Body of pancreas (tissue), 4 donors: ENCODE results near the gene MNS1. TPM values are rescaled to one million over a fixed set of nuclear protein-coding genes. Genes with fewer than 3 reads are reported as not detected.

Experiments
- ATAC-seq: fragments of 150-250 bp; one replicate; pipeline ENCODE4 v1.9.1; 2016
- DNase-seq, 4 donors: peaks; one replicate each; pipeline ENCODE4 v3.0.0-alpha.2; 2019
- H3K27ac ChIP-seq, 4 donors: fragments of 200-600 bp; sonication (generic); 1 replicate in 3 of 4; 2 replicates in 1 of 4; pipeline versions ENCODE4 v1.5.1 to v1.6.1; 2016 to 2019; ENCODE audit warnings: mild to moderate bottlenecking in 1 of 4, mixed read lengths in 1 of 4, moderate library complexity in 1 of 4
- H3K27me3 ChIP-seq, 2 donors: fragments of 200-600 bp; sonication (generic); one replicate each; pipeline ENCODE4 v1.6.0; 2016; ENCODE audit warnings: mild to moderate bottlenecking in 1 of 2
- H3K36me3 ChIP-seq, 2 donors: fragments of 200-600 bp; sonication (generic); replicated peaks in 1 of 2; 2 replicates each; pipeline ENCODE4 v1.5.1; 2016; ENCODE audit warnings: low read depth in 2 of 2; ENCODE audit not compliant: insufficient read depth in 1 of 2
- H3K4me1 ChIP-seq: fragments of 200-600 bp; sonication (generic); one replicate; pipeline ENCODE4 v1.6.0; 2016
- H3K4me3 ChIP-seq, 2 donors: fragments of 200-600 bp; sonication (generic); 1 replicate in 1 of 2; 2 replicates in 1 of 2; pipeline ENCODE4 v1.5.1; 2016 to 2019
- H3K9me3 ChIP-seq, 3 donors: fragments of 200-600 bp; sonication (generic); 1 replicate in 2 of 3; 2 replicates in 1 of 3; pipeline ENCODE4 v1.5.1; 2016
- POLR2A ChIP-seq, 3 donors: fragments of 450-650 bp; IDR thresholded peaks; one replicate each; pipeline ENCODE4 v1.6.1; 2016; ENCODE audit warnings: antibody characterized with exemption in 3 of 3, mild to moderate bottlenecking in 2 of 3
- WGBS, 2 donors: methylation state at CpG; one replicate each; pipeline ENCODE4 v1.1.5; 2017; 5-methylcytosine and 5-hydroxymethylcytosine counted together
- intact Hi-C: fragments of 100-400 bp; cut with DNase I; formaldehyde crosslinking; loops from one replicate; pipeline ENCODE4 v1.15.1; 2023
- total RNA-seq, 2 donors: library from RNA; depleted of rRNA; stranded (reverse); fragments of >200 nt; gene quantifications; one replicate each; pipeline ENCODE4 v1.1.0, GENCODE V29; 2016
- TF ChIP-seq, protein P1 (sequence below), 7 experiments: fragments of 450-650 bp in 4 of 7; fragments of 200-600 bp in 3 of 7; sonication (generic) in 3 of 7; IDR thresholded peaks; one replicate each; pipeline ENCODE4 v1.5.1; 2016 to 2019; ENCODE audit warnings: antibody characterized with exemption in 7 of 7

The MNS1 gene
- total RNA-seq, 2 donors from 2014 or later: 1.6 to 4.0 TPM

DNA sequence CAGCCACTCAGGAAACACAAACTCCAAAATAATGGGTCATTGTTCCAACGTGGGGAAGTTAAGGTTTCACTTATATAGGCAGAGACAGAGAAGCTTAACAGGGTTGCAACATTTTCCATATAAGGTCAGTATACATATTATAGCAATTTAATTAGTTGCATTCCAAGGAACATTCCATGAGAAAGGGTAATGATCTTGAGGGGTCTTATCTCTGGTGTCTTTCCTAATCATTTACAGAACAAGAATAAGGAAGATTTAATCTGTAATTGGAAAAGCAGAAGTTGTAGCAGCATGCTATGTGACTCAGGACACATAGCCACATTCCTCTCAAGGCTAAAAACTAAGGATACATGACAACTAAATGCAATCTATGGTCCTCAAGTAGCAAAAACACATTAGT is 4.9 kb downstream of the MNS1 start:
- WGBS, 2 donors: 23 to 52% methylated on average over 1 of the region's 1 CpG
- no peaks in the 10 kb centered on the region for H3K4me1 ChIP-seq
- no peaks in the 10 kb centered on the region for H3K27me3 ChIP-seq
- TF ChIP-seq, protein P1, sequence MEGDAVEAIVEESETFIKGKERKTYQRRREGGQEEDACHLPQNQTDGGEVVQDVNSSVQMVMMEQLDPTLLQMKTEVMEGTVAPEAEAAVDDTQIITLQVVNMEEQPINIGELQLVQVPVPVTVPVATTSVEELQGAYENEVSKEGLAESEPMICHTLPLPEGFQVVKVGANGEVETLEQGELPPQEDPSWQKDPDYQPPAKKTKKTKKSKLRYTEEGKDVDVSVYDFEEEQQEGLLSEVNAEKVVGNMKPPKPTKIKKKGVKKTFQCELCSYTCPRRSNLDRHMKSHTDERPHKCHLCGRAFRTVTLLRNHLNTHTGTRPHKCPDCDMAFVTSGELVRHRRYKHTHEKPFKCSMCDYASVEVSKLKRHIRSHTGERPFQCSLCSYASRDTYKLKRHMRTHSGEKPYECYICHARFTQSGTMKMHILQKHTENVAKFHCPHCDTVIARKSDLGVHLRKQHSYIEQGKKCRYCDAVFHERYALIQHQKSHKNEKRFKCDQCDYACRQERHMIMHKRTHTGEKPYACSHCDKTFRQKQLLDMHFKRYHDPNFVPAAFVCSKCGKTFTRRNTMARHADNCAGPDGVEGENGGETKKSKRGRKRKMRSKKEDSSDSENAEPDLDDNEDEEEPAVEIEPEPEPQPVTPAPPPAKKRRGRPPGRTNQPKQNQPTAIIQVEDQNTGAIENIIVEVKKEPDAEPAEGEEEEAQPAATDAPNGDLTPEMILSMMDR (IDR thresholded peaks at IDR 0.05): no peak
- TF ChIP-seq POLR2A (IDR thresholded peaks at IDR 0.05): no peak
- H3K36me3 ChIP-seq: no peaks in the 10 kb centered on the region
- H3K27ac ChIP-seq: no peak overlapping the region
- no peaks in the 10 kb centered on the region for H3K9me3 ChIP-seq
- intact Hi-C loops: no loop called here
- H3K4me3 ChIP-seq: no peak overlapping the region
- ATAC-seq: no peak
- DNase-seq: no peak

DNA sequence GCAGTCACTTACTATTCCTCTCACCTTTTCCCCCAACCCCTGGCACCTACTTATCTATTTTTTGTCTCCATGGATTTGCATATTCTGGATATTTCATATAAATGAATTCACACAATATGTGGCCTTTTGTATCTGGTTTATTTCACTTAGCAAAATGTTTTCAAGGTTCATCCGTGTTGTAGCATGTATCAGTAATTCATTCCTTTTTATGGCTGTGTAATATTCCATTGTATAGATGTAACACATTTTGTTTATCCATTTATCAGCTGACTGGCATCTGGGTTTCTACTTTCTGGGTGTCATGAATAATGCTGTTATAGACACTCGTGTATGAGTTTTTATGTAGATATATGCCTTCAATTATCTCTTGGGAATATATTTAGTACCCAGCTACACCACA is 5.8 kb downstream of the MNS1 start:
- no peaks in the 10 kb centered on the region for H3K27me3 ChIP-seq
- H3K9me3 ChIP-seq: no peaks in the 10 kb centered on the region
- DNase-seq: no peak
- TF ChIP-seq, protein P1 (IDR thresholded peaks at IDR 0.05): no peak
- no peak for TF ChIP-seq POLR2A (IDR thresholded peaks at IDR 0.05)
- WGBS, 2 donors: 75 to 96% methylated on average over 2 of the region's 2 CpGs
- no peak overlapping the region for H3K4me3 ChIP-seq
- H3K27ac ChIP-seq: no peak overlapping the region
- H3K4me1 ChIP-seq: no peaks in the 10 kb centered on the region
- no peaks in the 10 kb centered on the region for H3K36me3 ChIP-seq
- intact Hi-C loops: no loop called here
- ATAC-seq: no peak

DNA sequence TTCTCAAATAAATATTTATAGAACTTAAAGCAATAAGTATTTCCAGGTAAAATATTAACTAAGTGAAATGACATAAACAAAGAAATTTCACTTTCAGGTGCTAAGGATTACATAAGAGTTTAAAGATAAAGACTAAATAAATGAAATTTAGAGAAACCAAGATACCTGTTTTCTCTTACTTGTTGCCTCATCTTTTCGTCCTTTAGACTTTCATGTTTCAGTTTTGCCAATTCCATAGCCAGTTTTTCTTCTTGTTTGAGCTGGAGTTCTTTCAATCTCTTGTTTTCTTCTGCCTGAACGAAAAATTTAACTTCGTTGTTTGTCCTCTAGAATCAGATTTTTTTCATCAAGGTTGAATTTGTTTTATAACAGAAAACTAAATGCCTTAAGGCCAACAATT is 8.7 kb downstream of the MNS1 start:
- no peak overlapping the region for H3K4me3 ChIP-seq
- no peaks in the 10 kb centered on the region for H3K36me3 ChIP-seq
- no peak for ATAC-seq
- no peaks in the 10 kb centered on the region for H3K9me3 ChIP-seq
- H3K27me3 ChIP-seq: no peaks in the 10 kb centered on the region
- no peak for TF ChIP-seq POLR2A (IDR thresholded peaks at IDR 0.05)
- TF ChIP-seq, protein P1 (IDR thresholded peaks at IDR 0.05): no peak
- H3K27ac ChIP-seq: no peak overlapping the region
- no peak for DNase-seq
- intact Hi-C loops: no loop called here
- WGBS, 2 donors: 33 to 44% methylated on average over 3 of the region's 3 CpGs
- H3K4me1 ChIP-seq: no peaks in the 10 kb centered on the region

DNA sequence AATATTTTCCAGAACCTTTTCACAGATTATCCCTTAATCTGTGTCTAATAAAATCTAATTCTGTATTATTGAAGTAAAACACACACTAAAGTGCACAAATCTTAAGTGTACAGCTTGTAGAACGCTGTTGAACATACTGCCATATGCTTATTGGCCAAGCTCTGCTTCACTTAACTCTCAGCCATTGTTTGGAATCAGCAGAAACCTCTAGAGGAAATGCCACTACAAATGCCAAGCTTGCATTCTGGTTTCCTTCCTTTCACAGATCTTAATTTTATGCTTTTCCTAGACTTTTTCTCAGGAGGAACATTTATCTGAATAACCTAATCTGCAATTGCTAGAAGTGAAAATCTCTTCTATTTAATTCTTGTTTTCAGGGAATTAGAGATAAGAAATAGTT is 10.1 kb downstream of the MNS1 start:
- no peaks in the 10 kb centered on the region for H3K27me3 ChIP-seq
- no peaks in the 10 kb centered on the region for H3K9me3 ChIP-seq
- no peaks in the 10 kb centered on the region for H3K36me3 ChIP-seq
- TF ChIP-seq, protein P1 (IDR thresholded peaks at IDR 0.05): no peak
- no peak for TF ChIP-seq POLR2A (IDR thresholded peaks at IDR 0.05)
- DNase-seq: no peak
- H3K27ac ChIP-seq: no peak overlapping the region
- intact Hi-C loops: no loop called here
- H3K4me1 ChIP-seq: no peaks in the 10 kb centered on the region
- no peak for ATAC-seq
- 82 to 86% methylated on average over 1 of the region's 1 CpG for WGBS, 2 donors
- no peak overlapping the region for H3K4me3 ChIP-seq

DNA sequence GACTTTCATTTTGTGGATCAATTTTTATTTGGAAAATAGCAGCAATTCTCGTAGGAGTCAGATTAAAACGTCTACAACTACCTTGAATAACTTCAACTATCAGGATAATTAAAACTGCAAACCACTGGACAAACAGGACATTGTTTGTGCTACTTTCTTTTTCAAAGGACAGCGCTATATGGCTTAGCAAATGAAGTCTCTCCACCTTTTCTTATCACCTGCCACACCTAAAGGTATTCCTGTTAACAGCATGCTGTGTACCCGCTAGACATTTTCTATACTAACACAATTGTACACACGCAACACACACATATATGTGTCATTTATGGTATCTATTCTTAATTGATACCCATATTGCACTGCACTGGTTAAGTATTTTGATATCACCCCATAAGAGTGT is 19.2 kb downstream of the MNS1 start:
- H3K27me3 ChIP-seq: no peaks in the 10 kb centered on the region
- H3K27ac ChIP-seq: no peak overlapping the region
- intact Hi-C loops: no loop called here
- ATAC-seq: no peak
- 85 to 86% methylated on average over 5 of the region's 5 CpGs for WGBS, 2 donors
- H3K9me3 ChIP-seq: no peaks in the 10 kb centered on the region
- H3K4me1 ChIP-seq: no peaks in the 10 kb centered on the region
- H3K36me3 ChIP-seq: no peaks in the 10 kb centered on the region
- TF ChIP-seq, protein P1 (IDR thresholded peaks at IDR 0.05): no peak
- no peak for TF ChIP-seq POLR2A (IDR thresholded peaks at IDR 0.05)
- no peak for DNase-seq
- H3K4me3 ChIP-seq: no peak overlapping the region
